Esophagus squamous epithelium (tissue), 5 donors: Measurements from ENCODE around the gene SNRPB. TPM values are rescaled to one million over a fixed set of nuclear protein-coding genes. Genes with fewer than 3 reads are reported as not detected.

Source experiments
- DNase-seq: peaks from one replicate; lab custom pipeline; 2025; lab: John Stamatoyannopoulos, UW
- H3K27ac ChIP-seq, 4 donors: fragments of 200-600 bp; sonication (generic); one replicate each; pipeline ENCODE4 v1.5.1; 2016 to 2019; ENCODE audit warnings: mild to moderate bottlenecking in 1 of 4
- H3K27me3 ChIP-seq, 4 donors: fragments of 200-600 bp; sonication (generic); 1 replicate in 3 of 4; 2 replicates in 1 of 4; pipeline versions ENCODE4 v1.5.1 to v1.6.0; 2017 to 2021; ENCODE audit warnings: antibody characterized with exemption in 1 of 4
- H3K36me3 ChIP-seq, 3 donors: fragments of 200-600 bp; sonication (generic); one replicate each; pipeline ENCODE4 v1.5.1; 2016 to 2019
- H3K4me1 ChIP-seq, 3 donors: fragments of 200-600 bp; sonication (generic); one replicate each; pipeline ENCODE4 v1.5.1; 2017 to 2019
- H3K4me3 ChIP-seq, 4 donors: fragments of 200-600 bp; sonication (generic); 1 replicate in 3 of 4; 2 replicates in 1 of 4; pipeline ENCODE4 v1.5.1; 2016 to 2019; ENCODE audit warnings: mild to moderate bottlenecking in 2 of 4, moderate library complexity in 1 of 4
- H3K9me3 ChIP-seq, 3 donors: fragments of 200-600 bp; sonication (generic); one replicate each; pipeline ENCODE4 v1.5.1; 2016 to 2019
- CTCF ChIP-seq, 6 experiments: fragments of 450-650 bp in 4 of 6; fragments of 200-600 bp in 2 of 6; sonication (generic) in 2 of 6; IDR thresholded peaks; one replicate each; pipeline ENCODE4 v1.5.1; 2016 to 2019; ENCODE audit warnings: antibody characterized with exemption in 6 of 6, mild to moderate bottlenecking in 4 of 6, moderate library complexity in 4 of 6
- POLR2A ChIP-seq, 4 donors: fragments of 450-650 bp; IDR thresholded peaks; one replicate each; pipeline ENCODE4 v1.6.1; 2017; ENCODE audit warnings: antibody characterized with exemption in 4 of 4, mild to moderate bottlenecking in 4 of 4, moderate library complexity in 3 of 4
- WGBS, 2 donors: methylation state at CpG; one replicate each; pipeline ENCODE4 v1.1.5; 2018; 5-methylcytosine and 5-hydroxymethylcytosine counted together
- intact Hi-C: fragments of 100-400 bp; cut with DNase I; formaldehyde crosslinking; loops from one replicate; pipeline ENCODE4 v1.15.0; 2022
- total RNA-seq, 4 donors: library from RNA; depleted of rRNA; stranded (reverse); fragments of >200 nt; gene quantifications; one replicate each; pipeline ENCODE4 v1.1.0, GENCODE V29; 2016
- donor health status: DM: yes; HTN: yes; CAD: no.

Gene SNRPB
- total RNA-seq, 4 donors from 2014 or later: 244 to 393 (median 277) TPM

GRCh38 chr20:2515203-2515602 is 44.6 kb upstream of the SNRPB start:
- Histone ChIP-seq H3K9me3 (no peaks in the 10 kb centered on the region), H3K4me1 (no peaks in the 10 kb centered on the region), H3K27ac (no peak overlapping the region), H3K27me3 (peaks cover 0 to 4% (median 0%) of the 10 kb centered on the region in 4 donors), H3K36me3 (no peaks in the 10 kb centered on the region), H3K4me3 (no peak overlapping the region)
- no peak for DNase-seq
- TF ChIP-seq POLR2A (IDR thresholded peaks at IDR 0.05): no peak
- no peak for TF ChIP-seq CTCF (IDR thresholded peaks at IDR 0.05)
- 76 to 85% methylated on average over 1 of the region's 1 CpG for WGBS, 2 donors
- intact Hi-C loops: no loop called here

GRCh38 chr20:2509794-2510193 is 39.2 kb upstream of the SNRPB start:
- WGBS, 2 donors: 74 to 87% methylated on average over 3 of the region's 3 CpGs
- intact Hi-C loops: no loop called here
- Histone ChIP-seq H3K27me3 (no peaks in the 10 kb centered on the region), H3K27ac (no peak overlapping the region), H3K36me3 (no peaks in the 10 kb centered on the region), H3K9me3 (no peaks in the 10 kb centered on the region), H3K4me3 (peak overlapping the region in 2 of 4 donors; percentile 77 to 83), H3K4me1 (peaks cover 5 to 21% (median 15%) of the 10 kb centered on the region in 3 donors)
- TF ChIP-seq CTCF (IDR thresholded peaks at IDR 0.05) (no peak), POLR2A (IDR thresholded peaks at IDR 0.05) (no peak)
- no peak for DNase-seq

GRCh38 chr20:2509468-2509781 is 38.8 kb upstream of the SNRPB start:
- intact Hi-C loops: no loop called here
- peak overlapping the region; percentile 56 to 83 (median 74) for H3K4me3 ChIP-seq
- H3K9me3 ChIP-seq: no peaks in the 10 kb centered on the region
- WGBS, 2 donors: 61 to 71% methylated on average over 6 to 8 of the region's 9 CpGs
- peak overlapping the region; percentile 85 to 93 (median 88) for H3K27ac ChIP-seq
- no peak for DNase-seq
- H3K4me1 ChIP-seq: peaks cover 5 to 21% (median 15%) of the 10 kb centered on the region in 3 donors
- no peaks in the 10 kb centered on the region for H3K36me3 ChIP-seq
- no peaks in the 10 kb centered on the region for H3K27me3 ChIP-seq
- no peak for TF ChIP-seq CTCF (IDR thresholded peaks at IDR 0.05)
- TF ChIP-seq POLR2A (IDR thresholded peaks at IDR 0.05): no peak

GRCh38 chr20:2508631-2509467 is 38.3 kb upstream of the SNRPB start, which contains the start of gene ZNF343:
Gene ZNF343, minus strand, starts transcription at chr20:2508915. Its CDS starts 15,020 bp downstream, at chr20:2493895.
- Histone ChIP-seq H3K4me3 (peak within 1 kb of the TSS; percentile 56 to 83 (median 74)), H3K4me1 (peaks cover 5 to 21% (median 15%) of the 10 kb centered on the region in 3 donors), H3K9me3 (no peaks in the 10 kb centered on the region), H3K27ac (peak within 1 kb of the TSS; percentile 85 to 93 (median 88)), H3K27me3 (no peaks in the 10 kb centered on the region), H3K36me3 (no peaks in the 10 kb centered on the region)
- intact Hi-C loops: no loop called here
- 0 to 1% methylated on average over 24 to 31 of the region's 53 CpGs for WGBS, 2 donors
- TF ChIP-seq POLR2A (IDR thresholded peaks at IDR 0.05) (peak in 1 of 4 donors; percentile 55), CTCF (IDR thresholded peaks at IDR 0.05) (peak in 1 of 6 experiments; percentile 3)
- DNase-seq: peak; percentile 34
